WTC11 (cell line): ENCODE data around the gene HSD3B7. TPM values are rescaled to one million over a fixed set of nuclear protein-coding genes. Genes with fewer than 3 reads are reported as not detected.

Source experiments
- ATAC-seq: fragments of 200-7000 bp; cut with Tn5 transposase; 2 replicates; pipeline ENCODE4 v1.10.0; 2021; ENCODE audit warnings: mild to moderate bottlenecking, moderate library complexity
- CTCF ChIA-PET: fragments of 300-600 bp; sonication (Branson Sonifier 250); formaldehyde crosslinking; loops from one replicate; lab custom pipeline; 2021; ENCODE audit warnings: antibody characterized with exemption; lab: Charles Lee
- POLR2A ChIA-PET: fragments of 350-600 bp; sonication (Branson Sonifier 250); formaldehyde crosslinking; loops from one replicate; lab custom pipeline; 2021; ENCODE audit warnings: antibody characterized with exemption; lab: Charles Lee
- DNase-seq: peaks from one replicate; pipeline ENCODE4 v3.0.0; 2021; ENCODE audit warnings: low spot score
- H3K27ac Mint-ChIP-seq: 2 replicates; pipeline ENCODE4 v1.8.0; 2021; ENCODE audit warnings: mixed read lengths
- H3K27me3 Mint-ChIP-seq: 2 replicates; pipeline ENCODE4 v1.8.0; 2021; ENCODE audit warnings: low read depth, mild to moderate bottlenecking, moderate library complexity, mixed read lengths
- H3K36me3 Mint-ChIP-seq: 2 replicates; pipeline ENCODE4 v1.8.0; 2021; ENCODE audit warnings: mixed read lengths
- H3K4me1 Mint-ChIP-seq: 2 replicates; pipeline ENCODE4 v1.8.0; 2022; ENCODE audit warnings: mixed read lengths
- H3K4me3 Mint-ChIP-seq: 2 replicates; pipeline ENCODE4 v1.8.0; 2021; ENCODE audit warnings: mild to moderate bottlenecking, moderate library complexity, mixed read lengths
- H3K9me3 Mint-ChIP-seq: 2 replicates; pipeline ENCODE4 v1.8.0; 2021; ENCODE audit warnings: mixed read lengths
- ELF4 ChIP-seq: sonication (generic); formaldehyde crosslinking; IDR thresholded peaks from 2 replicates; pipeline ENCODE4 v1.8.1; 2022; ENCODE audit warnings: low read depth, mild to moderate bottlenecking, moderate library complexity, missing genetic modification reagents
- ETV6 ChIP-seq: sonication (generic); formaldehyde crosslinking; IDR thresholded peaks from 2 replicates; pipeline ENCODE4 v1.8.1; 2022; ENCODE audit warnings: mild to moderate bottlenecking, missing genetic modification reagents
- GABPB1 ChIP-seq: sonication (generic); formaldehyde crosslinking; IDR thresholded peaks from 2 replicates; pipeline ENCODE4 v1.8.1; 2023; ENCODE audit warnings: mild to moderate bottlenecking, missing genetic modification reagents
- NFE2L1 ChIP-seq: sonication (generic); formaldehyde crosslinking; IDR thresholded peaks from 2 replicates; pipeline ENCODE4 v1.8.1; 2023; ENCODE audit warnings: missing genetic modification reagents
- RORB ChIP-seq: fragments of 250-450 bp; sonication (Bioruptor Pico); IDR thresholded peaks from 2 replicates; pipeline ENCODE4 v1.9.0; 2021; ENCODE audit warnings: mild to moderate bottlenecking
- SMAD3 ChIP-seq: sonication (generic); formaldehyde crosslinking; IDR thresholded peaks from 2 replicates; pipeline ENCODE4 v1.8.0; 2022; ENCODE audit warnings: missing genetic modification reagents, mild to moderate bottlenecking, borderline replicate concordance
- SP1 ChIP-seq: sonication (generic); formaldehyde crosslinking; conservative IDR thresholded peaks from 2 replicates; pipeline ENCODE4 v1.8.1; 2022; ENCODE audit warnings: missing genetic modification reagents
- ZNF232 ChIP-seq: sonication (generic); formaldehyde crosslinking; IDR thresholded peaks from 2 replicates; pipeline ENCODE4 v1.8.0; 2022; ENCODE audit warnings: mild to moderate bottlenecking, missing genetic modification reagents
- ZNF423 ChIP-seq: fragments of 250-450 bp; sonication (Bioruptor Pico); IDR thresholded peaks from 2 replicates; pipeline ENCODE4 v2.1.2; 2022; ENCODE audit warnings: mild to moderate bottlenecking, moderate library complexity
- total RNA-seq: library from RNA; stranded (reverse); gene quantifications from 3 replicates; pipeline ENCODE4 v1.2.3, GENCODE V29; 2021
- TF ChIP-seq, protein P1 (sequence below): sonication (generic); formaldehyde crosslinking; IDR thresholded peaks from 2 replicates; pipeline ENCODE4 v1.8.1; 2023; ENCODE audit warnings: mild to moderate bottlenecking, missing genetic modification reagents, moderate library complexity
- TF ChIP-seq, protein P2 (sequence below): fragments of 250-450 bp; sonication (Bioruptor Pico); IDR thresholded peaks from 2 replicates; pipeline ENCODE4 v1.8.0; 2021; ENCODE audit warnings: mild to moderate bottlenecking
- TF ChIP-seq, protein P3 (sequence below): fragments of 250-450 bp; sonication (Bioruptor Pico); IDR thresholded peaks from 2 replicates; pipeline ENCODE4 v1.9.0; 2021; ENCODE audit warnings: mild to moderate bottlenecking
- TF ChIP-seq, protein P4 (sequence below): sonication (generic); formaldehyde crosslinking; conservative IDR thresholded peaks from 2 replicates; pipeline ENCODE4 v1.8.1; 2023; ENCODE audit warnings: mild to moderate bottlenecking, low read depth, missing genetic modification reagents, moderate library complexity
- TF ChIP-seq, protein P5 (sequence below): sonication (generic); formaldehyde crosslinking; IDR thresholded peaks from 2 replicates; pipeline ENCODE4 v1.8.0; 2023; ENCODE audit warnings: missing genetic modification reagents

HSD3B7 gene
- total RNA-seq, 1 experiment from 2014 or later = 4.5 TPM

DNA sequence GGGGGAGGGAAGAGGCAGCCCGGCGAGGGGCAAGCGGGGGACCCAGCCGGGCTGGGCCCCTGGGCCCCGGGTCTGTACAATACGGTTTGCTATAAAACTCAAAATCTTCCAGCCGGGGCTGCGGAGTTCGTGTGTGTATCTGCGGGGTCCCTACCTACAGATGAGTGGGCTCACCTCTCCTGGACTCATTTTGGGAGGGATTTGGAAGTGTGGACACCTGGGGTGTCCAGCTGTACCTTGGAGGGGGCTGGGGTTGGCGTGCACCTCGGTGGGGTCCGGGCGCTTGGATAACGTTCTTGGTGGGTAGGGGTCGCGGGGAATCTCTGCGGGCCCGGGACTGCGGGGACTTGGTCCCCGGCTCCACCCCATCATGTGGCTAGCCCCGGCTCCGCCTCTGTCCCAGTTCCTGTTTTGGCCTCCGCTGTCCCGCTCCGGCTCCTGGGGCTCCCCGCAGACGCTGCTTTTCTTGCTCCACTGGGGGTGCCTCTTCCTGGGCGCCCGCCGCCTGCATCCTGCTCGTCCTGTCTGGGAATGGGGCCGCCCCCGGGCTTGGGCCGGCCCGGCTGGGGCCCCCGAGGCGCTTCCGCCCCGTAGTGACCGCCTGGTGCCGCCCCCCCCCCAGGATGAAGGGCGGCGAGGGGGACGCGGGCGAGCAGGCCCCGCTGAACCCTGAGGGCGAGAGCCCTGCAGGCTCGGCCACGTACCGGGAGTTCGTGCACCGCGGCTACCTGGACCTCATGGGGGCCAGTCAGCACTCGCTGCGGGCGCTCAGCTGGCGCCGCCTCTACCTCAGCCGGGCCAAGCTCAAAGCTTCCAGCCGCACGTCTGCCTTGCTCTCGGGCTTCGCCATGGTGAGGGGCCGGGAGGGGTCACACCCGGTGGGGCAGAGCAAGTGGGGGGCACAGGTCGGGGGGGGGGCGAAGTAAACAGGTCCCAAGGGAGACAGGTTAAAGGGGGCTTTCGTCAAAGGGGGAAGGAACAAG is 36.0 kb upstream of the HSD3B7 start, which contains the start of gene ORAI3 (continued):
- TF ChIP-seq, protein P1, sequence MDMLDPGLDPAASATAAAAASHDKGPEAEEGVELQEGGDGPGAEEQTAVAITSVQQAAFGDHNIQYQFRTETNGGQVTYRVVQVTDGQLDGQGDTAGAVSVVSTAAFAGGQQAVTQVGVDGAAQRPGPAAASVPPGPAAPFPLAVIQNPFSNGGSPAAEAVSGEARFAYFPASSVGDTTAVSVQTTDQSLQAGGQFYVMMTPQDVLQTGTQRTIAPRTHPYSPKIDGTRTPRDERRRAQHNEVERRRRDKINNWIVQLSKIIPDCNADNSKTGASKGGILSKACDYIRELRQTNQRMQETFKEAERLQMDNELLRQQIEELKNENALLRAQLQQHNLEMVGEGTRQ (CRISPR knock-in tag) = peak; percentile 60
- TF ChIP-seq ZNF423 (CRISPR knock-in tag) (peak; percentile 85), GABPB1 (CRISPR knock-in tag) (no peak; the same call in none of the 2 replicates)
- TF ChIP-seq, protein P2, sequence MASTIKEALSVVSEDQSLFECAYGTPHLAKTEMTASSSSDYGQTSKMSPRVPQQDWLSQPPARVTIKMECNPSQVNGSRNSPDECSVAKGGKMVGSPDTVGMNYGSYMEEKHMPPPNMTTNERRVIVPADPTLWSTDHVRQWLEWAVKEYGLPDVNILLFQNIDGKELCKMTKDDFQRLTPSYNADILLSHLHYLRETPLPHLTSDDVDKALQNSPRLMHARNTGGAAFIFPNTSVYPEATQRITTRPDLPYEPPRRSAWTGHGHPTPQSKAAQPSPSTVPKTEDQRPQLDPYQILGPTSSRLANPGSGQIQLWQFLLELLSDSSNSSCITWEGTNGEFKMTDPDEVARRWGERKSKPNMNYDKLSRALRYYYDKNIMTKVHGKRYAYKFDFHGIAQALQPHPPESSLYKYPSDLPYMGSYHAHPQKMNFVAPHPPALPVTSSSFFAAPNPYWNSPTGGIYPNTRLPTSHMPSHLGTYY = 0 out of 2 replicates have a peak, but pooled peaks have one; percentile 54
- TF ChIP-seq, protein P3, sequence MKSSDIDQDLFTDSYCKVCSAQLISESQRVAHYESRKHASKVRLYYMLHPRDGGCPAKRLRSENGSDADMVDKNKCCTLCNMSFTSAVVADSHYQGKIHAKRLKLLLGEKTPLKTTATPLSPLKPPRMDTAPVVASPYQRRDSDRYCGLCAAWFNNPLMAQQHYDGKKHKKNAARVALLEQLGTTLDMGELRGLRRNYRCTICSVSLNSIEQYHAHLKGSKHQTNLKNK = peak; percentile 95
- TF ChIP-seq, protein P4, sequence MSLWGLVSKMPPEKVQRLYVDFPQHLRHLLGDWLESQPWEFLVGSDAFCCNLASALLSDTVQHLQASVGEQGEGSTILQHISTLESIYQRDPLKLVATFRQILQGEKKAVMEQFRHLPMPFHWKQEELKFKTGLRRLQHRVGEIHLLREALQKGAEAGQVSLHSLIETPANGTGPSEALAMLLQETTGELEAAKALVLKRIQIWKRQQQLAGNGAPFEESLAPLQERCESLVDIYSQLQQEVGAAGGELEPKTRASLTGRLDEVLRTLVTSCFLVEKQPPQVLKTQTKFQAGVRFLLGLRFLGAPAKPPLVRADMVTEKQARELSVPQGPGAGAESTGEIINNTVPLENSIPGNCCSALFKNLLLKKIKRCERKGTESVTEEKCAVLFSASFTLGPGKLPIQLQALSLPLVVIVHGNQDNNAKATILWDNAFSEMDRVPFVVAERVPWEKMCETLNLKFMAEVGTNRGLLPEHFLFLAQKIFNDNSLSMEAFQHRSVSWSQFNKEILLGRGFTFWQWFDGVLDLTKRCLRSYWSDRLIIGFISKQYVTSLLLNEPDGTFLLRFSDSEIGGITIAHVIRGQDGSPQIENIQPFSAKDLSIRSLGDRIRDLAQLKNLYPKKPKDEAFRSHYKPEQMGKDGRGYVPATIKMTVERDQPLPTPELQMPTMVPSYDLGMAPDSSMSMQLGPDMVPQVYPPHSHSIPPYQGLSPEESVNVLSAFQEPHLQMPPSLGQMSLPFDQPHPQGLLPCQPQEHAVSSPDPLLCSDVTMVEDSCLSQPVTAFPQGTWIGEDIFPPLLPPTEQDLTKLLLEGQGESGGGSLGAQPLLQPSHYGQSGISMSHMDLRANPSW (CRISPR knock-in tag) = 0 out of 2 replicates have a peak, but pooled peaks have one; percentile 58

DNA sequence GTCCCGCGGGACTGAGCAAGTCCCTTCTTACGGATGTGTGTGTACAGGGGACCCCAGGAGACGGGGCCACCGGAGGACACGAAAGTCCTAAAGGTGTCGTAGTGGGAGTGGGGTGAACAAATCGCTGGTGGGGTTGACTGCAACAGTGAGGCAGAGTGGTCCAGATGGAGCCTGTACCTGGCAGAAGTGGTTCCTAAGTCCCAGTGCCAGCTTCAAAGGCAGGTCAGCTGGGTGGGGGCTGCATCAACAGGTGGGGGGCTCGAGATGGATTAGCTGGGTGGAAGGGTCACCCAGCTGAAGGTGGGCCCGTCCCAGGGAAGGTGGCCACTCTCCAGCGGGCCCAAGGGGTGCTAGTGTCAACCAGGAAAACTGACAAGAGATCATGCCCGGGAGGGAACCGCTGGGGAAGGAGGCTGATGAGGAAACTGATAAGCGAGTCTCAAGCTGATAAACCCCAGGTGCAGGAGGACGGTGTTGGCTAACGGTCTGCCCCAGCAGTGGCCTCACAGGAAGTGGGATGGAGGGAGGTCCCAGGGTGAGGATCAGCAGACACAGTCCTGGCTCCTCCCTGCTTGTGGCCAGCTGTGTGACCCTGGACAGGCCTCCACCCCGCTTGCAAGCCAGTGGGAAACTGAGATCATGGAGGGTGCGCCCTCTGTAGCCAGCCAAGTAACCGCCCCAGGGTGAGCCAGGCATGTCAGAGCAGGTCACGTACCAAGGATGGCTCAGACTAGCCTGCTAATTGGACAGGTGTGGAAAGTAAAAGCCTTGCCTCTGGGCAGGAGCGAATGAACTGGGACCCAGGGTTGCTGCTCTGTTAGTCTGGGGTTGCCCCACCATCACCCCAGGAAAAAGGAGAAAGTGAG is 35.1 kb upstream of the HSD3B7 start:
- peak; percentile 2 for ATAC-seq
- H3K27me3 Mint-ChIP-seq = no peaks in the 10 kb centered on the region
- H3K9me3 Mint-ChIP-seq = no peaks in the 10 kb centered on the region
- CTCF ChIA-PET = interaction anchor here (0.7 to 1.8 kb wide), 9 partner anchors 8 to 909 kb away, joined by 3 to 6 read pairs (median 4); partner anchors contain the start of gene HSD3B7
- DNase-seq = peak; percentile 50
- peaks cover 25% of the 10 kb centered on the region for H3K4me1 Mint-ChIP-seq
- peak overlapping the region; percentile 85 for H3K4me3 Mint-ChIP-seq
- POLR2A ChIA-PET = interaction anchor here (0.5 kb wide), 1 partner anchor 57 kb away, joined by 3 read pairs; no protein-coding TSS in a partner anchor
- TF ChIP-seq RORB = no peak
- TF ChIP-seq ZNF232 = no peak
- peak; percentile 56 for TF ChIP-seq SP1
- TF ChIP-seq, protein P5, sequence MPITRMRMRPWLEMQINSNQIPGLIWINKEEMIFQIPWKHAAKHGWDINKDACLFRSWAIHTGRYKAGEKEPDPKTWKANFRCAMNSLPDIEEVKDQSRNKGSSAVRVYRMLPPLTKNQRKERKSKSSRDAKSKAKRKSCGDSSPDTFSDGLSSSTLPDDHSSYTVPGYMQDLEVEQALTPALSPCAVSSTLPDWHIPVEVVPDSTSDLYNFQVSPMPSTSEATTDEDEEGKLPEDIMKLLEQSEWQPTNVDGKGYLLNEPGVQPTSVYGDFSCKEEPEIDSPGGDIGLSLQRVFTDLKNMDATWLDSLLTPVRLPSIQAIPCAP (CRISPR knock-in tag) = no peak
- TF ChIP-seq SMAD3 (CRISPR knock-in tag) = 0 out of 2 replicates have a peak, but pooled peaks have one; percentile 47
- no peak; the same call in 1 of the 2 replicates for TF ChIP-seq ZNF423 (CRISPR knock-in tag)
- H3K36me3 Mint-ChIP-seq = peaks cover 7% of the 10 kb centered on the region
- H3K27ac Mint-ChIP-seq = no peak overlapping the region

DNA sequence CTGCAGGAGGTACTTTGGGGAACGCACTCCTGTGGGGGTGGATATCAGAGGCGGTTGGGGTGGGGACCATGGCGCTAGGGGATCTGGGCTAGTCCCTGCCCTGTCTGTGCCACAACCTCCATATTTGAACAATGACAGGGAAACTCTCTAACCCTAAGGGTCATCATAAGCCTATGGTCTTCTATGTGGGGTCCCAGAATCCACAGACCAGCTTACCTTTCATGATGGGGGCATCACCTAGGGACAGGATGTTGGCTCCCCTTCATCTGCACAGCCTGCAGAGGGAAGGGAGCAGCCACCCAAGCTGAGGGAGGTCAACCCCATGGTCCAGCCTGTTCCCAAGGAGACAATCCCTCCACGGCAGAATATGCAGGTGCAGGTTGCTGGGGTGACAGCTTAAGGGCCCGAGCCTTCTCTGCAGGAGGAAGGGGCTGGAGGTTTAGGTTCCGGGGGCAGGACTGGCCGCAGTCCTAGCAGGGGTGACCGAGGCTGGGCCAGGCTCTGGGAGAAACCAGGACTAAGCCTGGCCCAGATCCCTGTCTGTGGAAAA is 34.4 kb upstream of the HSD3B7 start:
- Mint-ChIP-seq H3K36me3 (0 out of 2 replicates have a peak, but pooled peaks cover 4% of the 10 kb centered on the region), H3K9me3 (no peaks in the 10 kb centered on the region), H3K27ac (no peak overlapping the region), H3K27me3 (no peaks in the 10 kb centered on the region), H3K4me3 (peak overlapping the region; percentile 85), H3K4me1 (peaks cover 25% of the 10 kb centered on the region)
- no peak for ATAC-seq
- CTCF ChIA-PET = interaction anchor here (0.9 to 1.8 kb wide), 7 partner anchors 9 to 192 kb away, joined by 3 to 6 read pairs (median 4); partner anchors contain the start of gene HSD3B7
- TF ChIP-seq NFE2L1 (no peak), ETV6 (CRISPR knock-in tag) (no peak), ELF4 (CRISPR knock-in tag) (no peak)
- POLR2A ChIA-PET = no interaction called here
- DNase-seq = no peak
